ENCODE measurements around the gene RGL1.

Gene RGL1

GRCh38 chr1:183918589-183918988 lies 113.7 kb downstream of the RGL1 start:
- DNase-seq (ENCODE audit: low spot score), result no peak

- DNase-seq (ENCODE audit: low spot score), result no peak
Observed at GRCh38 chr1:183920651-183921050, 115.7 kb downstream of the RGL1 start.

GRCh38 chr1:183922197-183922596 lies 117.3 kb downstream of the RGL1 start:
- no peak for DNase-seq (ENCODE audit: low spot score)

- no peak for DNase-seq (ENCODE audit: low spot score)
Observed at GRCh38 chr1:183925947-183926346, 121.0 kb downstream of the RGL1 start.

- no peak for DNase-seq (ENCODE audit: low spot score)
Observed at GRCh38 chr1:183926983-183927382, 122.1 kb downstream of the RGL1 start.

GRCh38 chr1:183931646-183932271 lies 126.8 kb downstream of the RGL1 start:
- no peak for DNase-seq (ENCODE audit: low spot score)

- no peak for DNase-seq (ENCODE audit: low spot score)
Observed at GRCh38 chr1:183932412-183932811, 127.5 kb downstream of the RGL1 start.

GRCh38 chr1:183933528-183934179 lies 128.7 kb downstream of the RGL1 start:
- no peak for DNase-seq (ENCODE audit: low spot score)

GRCh38 chr1:183934314-183934713 lies 129.4 kb downstream of the RGL1 start:
- DNase-seq (ENCODE audit: low spot score), result no peak

- DNase-seq (ENCODE audit: low spot score), result no peak
Observed at GRCh38 chr1:183936009-183936408, 131.1 kb downstream of the RGL1 start.

GRCh38 chr1:183936791-183937190 lies 131.9 kb downstream of the RGL1 start:
- DNase-seq (ENCODE audit: low spot score), result no peak

- no peak for DNase-seq (ENCODE audit: low spot score)
Observed at GRCh38 chr1:183937611-183938010, 132.7 kb downstream of the RGL1 start.

GRCh38 chr1:183941001-183941400 lies 136.1 kb downstream of the RGL1 start:
- no peak for DNase-seq (ENCODE audit: low spot score)

- DNase-seq (ENCODE audit: low spot score), result peak; percentile 78
Observed at GRCh38 chr1:183942933-183943693, 138.2 kb downstream of the RGL1 start.

- no peak for DNase-seq (ENCODE audit: low spot score)
Observed at GRCh38 chr1:183945428-183946319, 140.8 kb downstream of the RGL1 start.

- no peak for DNase-seq (ENCODE audit: low spot score)
Observed at GRCh38 chr1:183946320-183946613, 141.3 kb downstream of the RGL1 start.

GRCh38 chr1:183947988-183948387 lies 143.1 kb downstream of the RGL1 start:
- DNase-seq (ENCODE audit: low spot score), result no peak

GRCh38 chr1:183952101-183952500 lies 147.2 kb downstream of the RGL1 start:
- DNase-seq (ENCODE audit: low spot score), result peak; percentile 19

GRCh38 chr1:183953031-183953430 lies 148.1 kb downstream of the RGL1 start:
- DNase-seq (ENCODE audit: low spot score), result no peak

- no peak for DNase-seq (ENCODE audit: low spot score)
Observed at GRCh38 chr1:183954496-183954895, 149.6 kb downstream of the RGL1 start.

GRCh38 chr1:183956559-183957188 lies 151.8 kb downstream of the RGL1 start:
- peak; percentile 83 for DNase-seq (ENCODE audit: low spot score)
